ENCODE data around the gene DIP2C. TPM values are rescaled to one million over a fixed set of nuclear protein-coding genes. Genes with fewer than 3 reads are reported as not detected.

DIP2C gene
- total and polyA plus RNA-seq, 2 donors (not counting 1 experiment from before 2014, with no cell fraction given): 1.3 to 1.9 TPM

- CTCF ChIA-PET: no interaction called here
- POLR2A ChIA-PET: no interaction called here
- Mint-ChIP-seq H3K4me1 (no peaks in the 10 kb centered on the region), H3K27me3 (peaks cover 17% of the 10 kb centered on the region), H3K4me3 (no peak overlapping the region), H3K9me3 (ENCODE audit: insufficient read depth) (no peaks in the 10 kb centered on the region), H3K27ac (no peak overlapping the region)
- DNase-seq (no peak), ATAC-seq (ENCODE audit: low read depth) (no peak)
- Histone ChIP-seq H3K4me2 (replicated peaks; ENCODE audit: low read depth, low read length, poor library complexity, severe bottlenecking) (no peak overlapping the region), H3K4me1 (ENCODE audit: control insufficient read depth in 2 of 2, insufficient read depth in 2 of 2, low read length in 2 of 2) (no peaks in the 10 kb centered on the region), H3K27me3 (replicated peaks in 1 of 4; ENCODE audit: control extremely low read depth in 1 of 4, control insufficient read depth in 3 of 4, insufficient read depth in 4 of 4, low read length in 3 of 4) (peaks cover 0 to 8% (median 0%) of the 10 kb centered on the region in 4 experiments), H3K79me2 (ENCODE audit: control insufficient read depth, insufficient read depth, low read length) (no peaks in the 10 kb centered on the region), H4K20me1 (ENCODE audit: control insufficient read depth, insufficient read depth, low read length, poor library complexity, severe bottlenecking) (no peaks in the 10 kb centered on the region), H3K4me3 (ENCODE audit: control extremely low read depth in 1 of 5, extremely low read depth in 1 of 5, insufficient read depth in 1 of 5, low read depth in 2 of 5, low read length in 4 of 5) (no peak overlapping the region), H3K9me3 (ENCODE audit: control extremely low read depth in 1 of 3, control insufficient read depth in 2 of 3, insufficient read depth in 1 of 3, low read length in 2 of 3) (no peaks in the 10 kb centered on the region), H3K9ac (ENCODE audit: low read length) (no peak overlapping the region), H3K27ac (ENCODE audit: low read length in 2 of 2) (no peak overlapping the region), H2AFZ (ENCODE audit: insufficient read depth, low read depth, low read length, poor library complexity, severe bottlenecking) (no peak overlapping the region), H3K36me3 (replicated peaks in 1 of 2; ENCODE audit: control extremely low read depth in 1 of 2, control insufficient read depth in 1 of 2, extremely low read depth in 1 of 2, insufficient read depth in 2 of 2, low read length in 1 of 2) (no peaks in the 10 kb centered on the region)
- WGBS (ENCODE audit: insufficient coverage): 34% methylated on average over 23 of the region's 25 CpGs
- intact Hi-C loops (cut with micrococcal nuclease): no loop called here
- TF ChIP-seq EZH2 (IDR thresholded peaks at IDR 0.05; ENCODE audit: borderline replicate concordance, insufficient read depth, low read depth, low read length, poor library complexity, severe bottlenecking) (no peak), CTCF (IDR thresholded peaks at IDR 0.05) (no peak)
Measured at GRCh38 chr10:635088-635861, 54.2 kb downstream of the DIP2C start.

GRCh38 chr10:634256-634655 lies 55.2 kb downstream of the DIP2C start:
- no peaks in the 10 kb centered on the region for H3K79me2 ChIP-seq (ENCODE audit: control insufficient read depth, insufficient read depth, low read length)
- Mint-ChIP-seq H3K27ac (no peak overlapping the region), H3K27me3 (peaks cover 22% of the 10 kb centered on the region), H3K9me3 (ENCODE audit: insufficient read depth) (no peaks in the 10 kb centered on the region), H3K4me3 (no peak overlapping the region), H3K4me1 (no peaks in the 10 kb centered on the region)
- H3K9ac ChIP-seq (ENCODE audit: low read length): no peak overlapping the region
- H2AFZ ChIP-seq (ENCODE audit: insufficient read depth, low read depth, low read length, poor library complexity, severe bottlenecking): no peak overlapping the region
- no peaks in the 10 kb centered on the region for H3K4me1 ChIP-seq (ENCODE audit: control insufficient read depth in 2 of 2, insufficient read depth in 2 of 2, low read length in 2 of 2)
- H4K20me1 ChIP-seq (ENCODE audit: control insufficient read depth, insufficient read depth, low read length, poor library complexity, severe bottlenecking): no peaks in the 10 kb centered on the region
- WGBS (ENCODE audit: insufficient coverage): 70% methylated on average over 4 of the region's 7 CpGs
- H3K4me3 ChIP-seq (ENCODE audit: control extremely low read depth in 1 of 5, extremely low read depth in 1 of 5, insufficient read depth in 1 of 5, low read depth in 2 of 5, low read length in 4 of 5): no peak overlapping the region
- H3K4me2 ChIP-seq (replicated peaks; ENCODE audit: low read depth, low read length, poor library complexity, severe bottlenecking): no peak overlapping the region
- DNase-seq (no peak), ATAC-seq (ENCODE audit: low read depth) (no peak)
- CTCF ChIA-PET: no interaction called here
- no peaks in the 10 kb centered on the region for H3K36me3 ChIP-seq (replicated peaks in 1 of 2; ENCODE audit: control extremely low read depth in 1 of 2, control insufficient read depth in 1 of 2, extremely low read depth in 1 of 2, insufficient read depth in 2 of 2, low read length in 1 of 2)
- H3K9me3 ChIP-seq (ENCODE audit: control extremely low read depth in 1 of 3, control insufficient read depth in 2 of 3, insufficient read depth in 1 of 3, low read length in 2 of 3): peaks cover 0 to 2% (median 0%) of the 10 kb centered on the region in 3 donors
- no peak for TF ChIP-seq EZH2 (IDR thresholded peaks at IDR 0.05; ENCODE audit: borderline replicate concordance, insufficient read depth, low read depth, low read length, poor library complexity, severe bottlenecking)
- TF ChIP-seq CTCF (IDR thresholded peaks at IDR 0.05): no peak
- POLR2A ChIA-PET: no interaction called here
- no peak overlapping the region for H3K27ac ChIP-seq (ENCODE audit: low read length in 2 of 2)
- H3K27me3 ChIP-seq (replicated peaks in 1 of 4; ENCODE audit: control extremely low read depth in 1 of 4, control insufficient read depth in 3 of 4, insufficient read depth in 4 of 4, low read length in 3 of 4): peaks cover 0 to 11% (median 0%) of the 10 kb centered on the region in 4 experiments
- intact Hi-C loops (cut with micrococcal nuclease): no loop called here
